ENCODE data around the gene RPA1.
"Not testable (repeated sequence)": the region's sequence is repeated elsewhere in the genome, so short reads cannot be mapped to it uniquely, and the experiment has no call there.

RPA1 gene

GRCh38 chr17:1839516-1839915 is 9.7 kb downstream of the RPA1 start:
- DNase-seq (ENCODE audit: low read depth), result no peak
- in situ Hi-C loops (cut with HindIII; ENCODE audit: low sequenced_read_pairs), result no loop called here
- TF ChIP-seq CTCF (IDR thresholded peaks at IDR 0.05; ENCODE audit: low read depth, low read length, missing control alignments), result no peak
- H3K4me3 ChIP-seq (ENCODE audit: low read depth, low read length), result no peak overlapping the region

GRCh38 chr17:1843947-1844346 is 14.1 kb downstream of the RPA1 start:
- no peak for TF ChIP-seq CTCF (IDR thresholded peaks at IDR 0.05; ENCODE audit: low read depth, low read length, missing control alignments)
- in situ Hi-C loops (cut with HindIII; ENCODE audit: low sequenced_read_pairs), result no loop called here
- no peak overlapping the region for H3K4me3 ChIP-seq (ENCODE audit: low read depth, low read length)
- DNase-seq (ENCODE audit: low read depth), result no peak

- no peak for TF ChIP-seq CTCF (IDR thresholded peaks at IDR 0.05; ENCODE audit: low read depth, low read length, missing control alignments)
- no peak for DNase-seq (ENCODE audit: low read depth)
- H3K4me3 ChIP-seq (ENCODE audit: low read depth, low read length), result no peak overlapping the region
- in situ Hi-C loops (cut with HindIII; ENCODE audit: low sequenced_read_pairs), result no loop called here
Measured at GRCh38 chr17:1847191-1847590, 17.4 kb downstream of the RPA1 start.

- TF ChIP-seq CTCF (IDR thresholded peaks at IDR 0.05; ENCODE audit: low read depth, low read length, missing control alignments), result no peak
- in situ Hi-C loops (cut with HindIII; ENCODE audit: low sequenced_read_pairs), result no loop called here
- no peak overlapping the region for H3K4me3 ChIP-seq (ENCODE audit: low read depth, low read length)
- no peak for DNase-seq (ENCODE audit: low read depth)
Measured at GRCh38 chr17:1852327-1852726, 22.5 kb downstream of the RPA1 start.

GRCh38 chr17:1853698-1854097 is 23.9 kb downstream of the RPA1 start:
- DNase-seq (ENCODE audit: low read depth), result no peak
- in situ Hi-C loops (cut with HindIII; ENCODE audit: low sequenced_read_pairs), result no loop called here
- no peak for TF ChIP-seq CTCF (IDR thresholded peaks at IDR 0.05; ENCODE audit: low read depth, low read length, missing control alignments)
- H3K4me3 ChIP-seq (ENCODE audit: low read depth, low read length), result no peak overlapping the region

GRCh38 chr17:1856462-1856861 is 26.7 kb downstream of the RPA1 start:
- H3K4me3 ChIP-seq (ENCODE audit: low read depth, low read length); in situ Hi-C loops (cut with HindIII; ENCODE audit: low sequenced_read_pairs); DNase-seq (ENCODE audit: low read depth): not testable (repeated sequence)

- TF ChIP-seq CTCF (IDR thresholded peaks at IDR 0.05; ENCODE audit: low read depth, low read length, missing control alignments), result no peak
- in situ Hi-C loops (cut with HindIII; ENCODE audit: low sequenced_read_pairs), result loop anchor here (5.0 kb wide), 1 partner anchor 171 kb away; the partner anchor contains the start of gene DPH1
- no peak overlapping the region for H3K4me3 ChIP-seq (ENCODE audit: low read depth, low read length)
- no peak for DNase-seq (ENCODE audit: low read depth)
Measured at GRCh38 chr17:1860978-1861377, 31.2 kb downstream of the RPA1 start.
